ENCODE data around the gene KIF25. TPM values are rescaled to one million over a fixed set of nuclear protein-coding genes. Genes with fewer than 3 reads are reported as not detected.
"Not testable (repeated sequence)": the region's sequence is repeated elsewhere in the genome, so short reads cannot be mapped to it uniquely, and the experiment has no call there.

The KIF25 gene
- total and polyA plus RNA-seq, 8 donors = 0.63 to 14.8 (median 12.2) TPM

- ATAC-seq = peak; percentile 38
- H3K36me3 ChIP-seq = no peaks in the 10 kb centered on the region
- no peaks in the 10 kb centered on the region for H3K9me3 ChIP-seq
- no peaks in the 10 kb centered on the region for H3K4me1 ChIP-seq
- DNase-seq = no peak
- no peak for TF ChIP-seq CTCF (IDR thresholded peaks at IDR 0.05)
- H3K27me3 ChIP-seq = no peaks in the 10 kb centered on the region
- H3K4me3 ChIP-seq = no peak overlapping the region
- no peak overlapping the region for H3K27ac ChIP-seq
- intact Hi-C loops (cut with DNase I) = no loop called here
Measured at GRCh38 chr6:167998215-167998614, 744 bp downstream of the KIF25 start.

GRCh38 chr6:168000198-168001028 is 2.9 kb downstream of the KIF25 start:
- no peaks in the 10 kb centered on the region for H3K9me3 ChIP-seq
- H3K4me1 ChIP-seq = no peaks in the 10 kb centered on the region
- DNase-seq = peak in 1 of 4 donors; percentile 54
- no peak for TF ChIP-seq CTCF (IDR thresholded peaks at IDR 0.05)
- H3K36me3 ChIP-seq = no peaks in the 10 kb centered on the region
- intact Hi-C loops (cut with DNase I) = no loop called here
- peak; percentile 58 for ATAC-seq
- no peak overlapping the region for H3K4me3 ChIP-seq
- no peaks in the 10 kb centered on the region for H3K27me3 ChIP-seq
- no peak overlapping the region for H3K27ac ChIP-seq

- H3K36me3 ChIP-seq = no peaks in the 10 kb centered on the region
- DNase-seq (peak in 1 of 4 donors; percentile 51), ATAC-seq (peak; percentile 45)
- no peaks in the 10 kb centered on the region for H3K9me3 ChIP-seq
- no peaks in the 10 kb centered on the region for H3K27me3 ChIP-seq
- H3K4me3 ChIP-seq = no peak overlapping the region
- H3K4me1 ChIP-seq = no peaks in the 10 kb centered on the region
- no peak for TF ChIP-seq CTCF (IDR thresholded peaks at IDR 0.05)
- no peak overlapping the region for H3K27ac ChIP-seq
- intact Hi-C loops (cut with DNase I) = no loop called here
Measured at GRCh38 chr6:168001029-168001332, 3.5 kb downstream of the KIF25 start.

GRCh38 chr6:168001514-168001913 is 4.0 kb downstream of the KIF25 start:
- H3K4me3 ChIP-seq; H3K4me1 ChIP-seq; DNase-seq; H3K27ac ChIP-seq; H3K9me3 ChIP-seq; ATAC-seq; H3K27me3 ChIP-seq; H3K36me3 ChIP-seq; intact Hi-C loops (cut with DNase I): not testable (repeated sequence)

GRCh38 chr6:168002804-168003203 is 5.3 kb downstream of the KIF25 start:
- no peaks in the 10 kb centered on the region for H3K36me3 ChIP-seq
- no peaks in the 10 kb centered on the region for H3K27me3 ChIP-seq
- peaks cover 4 to 5% of the 10 kb centered on the region in 2 donors for H3K4me1 ChIP-seq
- H3K9me3 ChIP-seq = no peaks in the 10 kb centered on the region
- no peak overlapping the region for H3K27ac ChIP-seq
- TF ChIP-seq CTCF (IDR thresholded peaks at IDR 0.05) = no peak
- DNase-seq = no peak
- intact Hi-C loops (cut with DNase I) = no loop called here
- no peak overlapping the region for H3K4me3 ChIP-seq
- ATAC-seq = no peak

- TF ChIP-seq CTCF (IDR thresholded peaks at IDR 0.05) = no peak
- Histone ChIP-seq H3K36me3 (no peaks in the 10 kb centered on the region), H3K27me3 (no peaks in the 10 kb centered on the region), H3K4me3 (no peak overlapping the region), H3K4me1 (peaks cover 4 to 5% of the 10 kb centered on the region in 2 donors), H3K9me3 (no peaks in the 10 kb centered on the region), H3K27ac (no peak overlapping the region)
- ATAC-seq (no peak), DNase-seq (no peak)
- intact Hi-C loops (cut with DNase I) = no loop called here
Measured at GRCh38 chr6:168004023-168004422, 6.6 kb downstream of the KIF25 start.
